ENCODE results near the gene HSPB9.

Gene HSPB9

GRCh38 chr17:42124256-42124655 lies 1.7 kb downstream of the HSPB9 start:
- TF ChIP-seq CTCF (conservative IDR thresholded peaks at IDR 0.05), result no peak
- H3K27ac ChIP-seq, result no peak overlapping the region

- no peak for TF ChIP-seq ZFX (IDR thresholded peaks at IDR 0.05)
- no peak for TF ChIP-seq CTCF (conservative IDR thresholded peaks at IDR 0.05)
- no peak overlapping the region for H3K27ac ChIP-seq
Measured at GRCh38 chr17:42125565-42125964, 3.0 kb downstream of the HSPB9 start.

- no peak overlapping the region for H3K27ac ChIP-seq
- TF ChIP-seq CTCF (conservative IDR thresholded peaks at IDR 0.05), result no peak
- no peak for TF ChIP-seq ZFX (IDR thresholded peaks at IDR 0.05)
Measured at GRCh38 chr17:42126836-42127235, 4.2 kb downstream of the HSPB9 start.

- TF ChIP-seq CTCF (conservative IDR thresholded peaks at IDR 0.05), result no peak
- no peak for TF ChIP-seq ZFX (IDR thresholded peaks at IDR 0.05)
- no peak overlapping the region for H3K27ac ChIP-seq
Measured at GRCh38 chr17:42127414-42127813, 4.8 kb downstream of the HSPB9 start.

- no peak overlapping the region for H3K27ac ChIP-seq
- no peak for TF ChIP-seq CTCF (conservative IDR thresholded peaks at IDR 0.05)
Measured at GRCh38 chr17:42129109-42129837, 6.7 kb downstream of the HSPB9 start.

- TF ChIP-seq ZFX (IDR thresholded peaks at IDR 0.05) (no peak), CTCF (conservative IDR thresholded peaks at IDR 0.05) (no peak)
- H3K27ac ChIP-seq, result no peak overlapping the region
Measured at GRCh38 chr17:42130310-42130936, 7.8 kb downstream of the HSPB9 start.

GRCh38 chr17:42131232-42131631 lies 8.6 kb downstream of the HSPB9 start:
- H3K27ac ChIP-seq, result no peak overlapping the region
- TF ChIP-seq CTCF (conservative IDR thresholded peaks at IDR 0.05), result no peak
- no peak for TF ChIP-seq ZFX (IDR thresholded peaks at IDR 0.05)

Measured in C4-2B (cell line).